GM15510 (cell line): ENCODE results near the gene EMID1.
A peak's percentile ranks its signal among the peaks of the same experiment; 100 is the strongest.

Source experiments
- POLR2A ChIP-seq: IDR thresholded peaks from 3 replicates; pipeline ENCODE4 v1.6.1; 2011; ENCODE audit warnings: borderline replicate concordance; ENCODE audit not compliant: insufficient read length; ENCODE audit errors: extremely low read depth

Gene EMID1

GRCh38 chr22:29256606-29257325, 51.1 kb downstream of the EMID1 start:
- no peak for TF ChIP-seq POLR2A

GRCh38 chr22:29257751-29258181, 52.1 kb downstream of the EMID1 start:
- TF ChIP-seq POLR2A = no peak

- TF ChIP-seq POLR2A = no peak
Observed at GRCh38 chr22:29258407-29259252, 52.9 kb downstream of the EMID1 start.

- TF ChIP-seq POLR2A = no peak
Observed at GRCh38 chr22:29259253-29259899, 53.7 kb downstream of the EMID1 start.

- TF ChIP-seq POLR2A = no peak
Observed at GRCh38 chr22:29260031-29260560, 54.4 kb downstream of the EMID1 start.

GRCh38 chr22:29260601-29261315, 55.1 kb downstream of the EMID1 start:
- no peak for TF ChIP-seq POLR2A

- TF ChIP-seq POLR2A = no peak
Observed at GRCh38 chr22:29263791-29264276, 58.1 kb downstream of the EMID1 start.

- TF ChIP-seq POLR2A = no peak
Observed at GRCh38 chr22:29265305-29265704, 59.6 kb downstream of the EMID1 start.

GRCh38 chr22:29265929-29266328, 60.2 kb downstream of the EMID1 start:
- no peak for TF ChIP-seq POLR2A

GRCh38 chr22:29266564-29267461, 61.1 kb downstream of the EMID1 start:
- TF ChIP-seq POLR2A = no peak

- TF ChIP-seq POLR2A = peak; percentile 24
Observed at GRCh38 chr22:29267462-29267857, 61.8 kb downstream of the EMID1 start.

GRCh38 chr22:29267858-29268510, 62.3 kb downstream of the EMID1 start, which contains the start of the genes EWSR1 and RHBDD3:
EWSR1 (plus strand) TSS chr22:29268268; CDS start chr22:29268337, 69 bp downstream.
RHBDD3 (minus strand) TSS chr22:29267981; CDS start chr22:29265626, 2,355 bp downstream.
- TF ChIP-seq POLR2A = peak; percentile 69
